Measurements from ENCODE around the gene CCDC158. TPM values are rescaled to one million over a fixed set of nuclear protein-coding genes. Genes with fewer than 3 reads are reported as not detected.

CCDC158 gene
- total and polyA plus RNA-seq, 12 donors, result 0.01 to 1.0 (median 0.29) TPM

DNA sequence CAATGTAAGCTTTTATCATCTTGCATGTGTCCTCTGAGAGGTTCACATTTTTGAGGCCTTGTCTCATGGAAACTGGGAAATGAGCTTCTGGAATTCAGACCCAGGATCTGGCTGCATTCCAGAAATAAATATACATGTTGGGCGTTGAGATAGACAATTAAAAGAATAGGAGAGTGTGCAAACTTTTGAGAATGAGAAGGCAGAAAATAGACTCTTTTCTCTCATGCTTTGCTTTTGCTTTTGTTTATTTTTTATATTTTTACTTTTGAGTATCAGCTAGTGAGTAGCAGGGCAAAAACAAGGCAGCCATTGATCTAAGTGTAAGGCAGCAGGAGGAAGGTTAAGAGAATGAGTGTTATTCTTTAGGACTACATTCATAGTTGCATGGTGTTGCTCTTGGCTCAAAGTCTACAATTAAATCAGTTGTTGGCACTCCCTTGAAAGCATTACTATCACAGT lies 26.5 kb upstream of the CCDC158 start:
- TF ChIP-seq, protein P1, sequence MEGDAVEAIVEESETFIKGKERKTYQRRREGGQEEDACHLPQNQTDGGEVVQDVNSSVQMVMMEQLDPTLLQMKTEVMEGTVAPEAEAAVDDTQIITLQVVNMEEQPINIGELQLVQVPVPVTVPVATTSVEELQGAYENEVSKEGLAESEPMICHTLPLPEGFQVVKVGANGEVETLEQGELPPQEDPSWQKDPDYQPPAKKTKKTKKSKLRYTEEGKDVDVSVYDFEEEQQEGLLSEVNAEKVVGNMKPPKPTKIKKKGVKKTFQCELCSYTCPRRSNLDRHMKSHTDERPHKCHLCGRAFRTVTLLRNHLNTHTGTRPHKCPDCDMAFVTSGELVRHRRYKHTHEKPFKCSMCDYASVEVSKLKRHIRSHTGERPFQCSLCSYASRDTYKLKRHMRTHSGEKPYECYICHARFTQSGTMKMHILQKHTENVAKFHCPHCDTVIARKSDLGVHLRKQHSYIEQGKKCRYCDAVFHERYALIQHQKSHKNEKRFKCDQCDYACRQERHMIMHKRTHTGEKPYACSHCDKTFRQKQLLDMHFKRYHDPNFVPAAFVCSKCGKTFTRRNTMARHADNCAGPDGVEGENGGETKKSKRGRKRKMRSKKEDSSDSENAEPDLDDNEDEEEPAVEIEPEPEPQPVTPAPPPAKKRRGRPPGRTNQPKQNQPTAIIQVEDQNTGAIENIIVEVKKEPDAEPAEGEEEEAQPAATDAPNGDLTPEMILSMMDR (IDR thresholded peaks at IDR 0.05), result no peak
- intact Hi-C loops (cut with DNase I), result loop anchor here in 1 of 10 donors (5.0 kb wide), 1 partner anchor 40 kb away; no protein-coding TSS in a partner anchor

DNA sequence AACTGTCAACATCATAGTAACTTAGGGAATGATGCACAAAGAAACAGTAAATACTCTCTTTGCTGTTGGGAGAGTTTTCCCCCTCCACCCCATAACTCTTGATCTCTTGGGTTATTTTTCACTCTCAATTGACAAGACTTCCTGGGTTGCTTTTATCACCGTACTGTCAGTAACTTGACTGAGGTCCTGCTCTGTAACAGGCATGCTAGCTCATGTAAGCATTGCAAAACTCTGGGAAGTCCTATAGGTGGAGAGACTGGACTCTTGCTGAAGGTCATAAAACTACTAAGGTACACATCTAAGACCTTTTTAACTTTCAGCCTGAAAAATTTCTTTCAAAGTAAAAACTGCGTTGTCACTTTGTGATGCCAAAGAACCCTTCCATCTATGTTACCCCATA lies 25.0 kb upstream of the CCDC158 start:
- no peak for ATAC-seq
- Histone ChIP-seq H3K4me1 (peaks cover 0 to 14% (median 5%) of the 10 kb centered on the region in 9 donors), H3K9me3 (no peaks in the 10 kb centered on the region), H3K27ac (no peak overlapping the region), H3K4me3 (no peak overlapping the region), H3K27me3 (no peaks in the 10 kb centered on the region), H3K36me3 (no peaks in the 10 kb centered on the region)
- intact Hi-C loops (cut with DNase I), result loop anchor here in 1 of 10 donors (5.0 kb wide), 1 partner anchor 41 kb away; no protein-coding TSS in a partner anchor
- DNase-seq, result no peak
- TF ChIP-seq, protein P1 (IDR thresholded peaks at IDR 0.05), result no peak
- 95 to 100% methylated on average over 2 of the region's 2 CpGs for WGBS, 2 donors

More for the DNA sequence above, 26.5 kb upstream of the CCDC158 start:
- Histone ChIP-seq H3K36me3 (no peaks in the 10 kb centered on the region), H3K4me3 (no peak overlapping the region), H3K9me3 (no peaks in the 10 kb centered on the region), H3K27ac (no peak overlapping the region), H3K4me1 (peaks cover 0 to 14% (median 5%) of the 10 kb centered on the region in 9 donors), H3K27me3 (no peaks in the 10 kb centered on the region)
- ATAC-seq (no peak), DNase-seq (no peak)
- 12 to 17% methylated on average over 1 of the region's 1 CpG for WGBS, 2 donors

DNA sequence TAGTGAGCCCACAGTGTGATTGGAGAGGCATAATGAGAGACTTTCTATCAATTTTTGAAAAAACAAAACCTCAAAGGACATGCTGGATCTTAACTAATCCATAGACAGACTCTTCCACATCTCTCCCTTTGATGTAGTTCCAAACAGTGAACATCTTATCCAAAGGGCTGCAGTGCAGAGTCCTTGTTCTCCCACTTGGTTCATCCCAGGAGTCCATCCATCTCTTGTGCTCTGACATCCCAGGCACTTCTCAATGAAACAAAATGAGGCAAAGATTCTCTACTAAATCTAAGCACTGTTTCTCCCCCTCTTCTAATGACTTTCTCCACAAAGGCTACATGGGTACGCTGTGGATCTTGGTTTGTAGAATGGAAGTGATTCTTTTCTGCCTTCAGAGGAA lies 22.4 kb upstream of the CCDC158 start:
- Histone ChIP-seq H3K4me3 (no peak overlapping the region), H3K27ac (no peak overlapping the region), H3K9me3 (peaks cover 0 to 5% (median 0%) of the 10 kb centered on the region in 11 donors), H3K4me1 (peaks cover 0 to 11% (median 5%) of the 10 kb centered on the region in 9 donors), H3K27me3 (peaks cover 0 to 3% (median 0%) of the 10 kb centered on the region in 7 donors), H3K36me3 (no peaks in the 10 kb centered on the region)
- WGBS, 2 donors, result 79 to 81% methylated on average over 1 of the region's 1 CpG
- no peak for DNase-seq
- intact Hi-C loops (cut with DNase I), result no loop called here
- no peak for ATAC-seq
- TF ChIP-seq, protein P1 (IDR thresholded peaks at IDR 0.05), result no peak

DNA sequence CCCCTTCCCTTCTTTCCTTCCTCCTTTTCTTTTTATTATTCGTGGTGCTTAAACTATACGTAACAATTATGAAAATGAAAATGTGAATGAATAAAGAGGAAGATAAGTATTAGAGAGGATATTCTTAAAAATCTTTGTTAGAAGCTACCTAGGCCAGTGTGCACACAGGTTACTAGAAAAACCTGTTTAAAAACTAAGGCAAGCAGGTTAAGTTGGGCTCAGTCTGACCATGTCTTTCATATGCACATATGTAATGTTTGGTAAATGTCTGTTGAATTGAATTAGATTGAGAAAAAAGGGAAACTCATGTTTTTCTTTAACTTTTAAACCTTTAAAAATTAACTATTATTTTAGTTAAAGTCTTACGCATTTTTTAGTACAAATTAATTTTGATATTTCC lies 21.9 kb upstream of the CCDC158 start:
- Histone ChIP-seq H3K4me3 (no peak overlapping the region), H3K27me3 (peaks cover 0 to 9% (median 0%) of the 10 kb centered on the region in 7 donors), H3K9me3 (peaks cover 0 to 5% (median 0%) of the 10 kb centered on the region in 11 donors), H3K27ac (no peak overlapping the region), H3K36me3 (no peaks in the 10 kb centered on the region), H3K4me1 (peaks cover 0 to 9% (median 5%) of the 10 kb centered on the region in 9 donors)
- intact Hi-C loops (cut with DNase I), result no loop called here
- DNase-seq (no peak), ATAC-seq (no peak)
- TF ChIP-seq, protein P1 (IDR thresholded peaks at IDR 0.05), result no peak
- 88 to 95% methylated on average over 3 of the region's 3 CpGs for WGBS, 2 donors
